ENCODE data around the gene USP3.

GRCh38 chr15:63499175-63499549 is 5.2 kb upstream of the USP3 start:
- no peak for TF ChIP-seq POLR2A (IDR thresholded peaks at IDR 0.05)
- TF ChIP-seq CTCF (IDR thresholded peaks at IDR 0.05) = no peak
